ENCODE results near the gene TIMM10.

The TIMM10 gene

GRCh38 chr11:57482782-57483561 lies 47.6 kb downstream of the TIMM10 start:
- DNase-seq (ENCODE audit: low spot score), result peak; percentile 88

GRCh38 chr11:57481915-57482781 lies 48.4 kb downstream of the TIMM10 start:
- DNase-seq (ENCODE audit: low spot score), result no peak

GRCh38 chr11:57481315-57481714 lies 49.2 kb downstream of the TIMM10 start:
- no peak for DNase-seq (ENCODE audit: low spot score)

GRCh38 chr11:57480409-57481137 lies 50.0 kb downstream of the TIMM10 start:
- peak; percentile 84 for DNase-seq (ENCODE audit: low spot score)

- no peak for DNase-seq (ENCODE audit: low spot score)
Observed at GRCh38 chr11:57479911-57480310, 50.6 kb downstream of the TIMM10 start.

- no peak for DNase-seq (ENCODE audit: low spot score)
Observed at GRCh38 chr11:57479021-57479663, 51.4 kb downstream of the TIMM10 start.

Measured in ecto neural progenitor cell (in vitro differentiated cells).